Osteoblast (primary cell): ENCODE data around the gene NFKBIA. TPM values are rescaled to one million over a fixed set of nuclear protein-coding genes. Genes with fewer than 3 reads are reported as not detected.
A peak's percentile ranks its signal among the peaks of the same experiment; 100 is the strongest.

Experiments used
- DNase-seq: peaks from one replicate; pipeline ENCODE4 v3.0.0; 2011; ENCODE audit warnings: low spot score, mixed read lengths; ENCODE audit not compliant: insufficient read length; ENCODE audit errors: missing footprints
- H2AFZ ChIP-seq: 2 replicates; pipeline ENCODE4 v1.6.0; 2011; ENCODE audit warnings: mild to moderate bottlenecking, low read length
- H3K27ac ChIP-seq: 2 replicates; pipeline ENCODE4 v1.5.1; 2011; ENCODE audit warnings: mild to moderate bottlenecking, low read depth, low read length, moderate library complexity
- H3K27me3 ChIP-seq: 2 replicates; pipeline ENCODE4 v1.6.0; 2012; ENCODE audit warnings: mild to moderate bottlenecking, control low read depth, inconsistent platforms, low read length, moderate library complexity; ENCODE audit not compliant: insufficient read depth
- H3K36me3 ChIP-seq: 2 replicates; pipeline ENCODE4 v1.5.1; 2011; ENCODE audit warnings: mild to moderate bottlenecking, low read length, control low read depth, moderate library complexity; ENCODE audit not compliant: insufficient read depth
- H3K4me1 ChIP-seq: 2 replicates; pipeline ENCODE4 v1.5.1; 2011; ENCODE audit warnings: mild to moderate bottlenecking, low read length, control low read depth, moderate library complexity; ENCODE audit not compliant: insufficient read depth
- H3K4me2 ChIP-seq: 2 replicates; pipeline ENCODE4 v1.6.0; 2011; ENCODE audit warnings: mild to moderate bottlenecking, low read length; ENCODE audit not compliant: insufficient read depth
- H3K4me3 ChIP-seq: fragments of 200-600 bp; sonication (generic); 3 replicates; pipeline ENCODE4 v1.5.1; 2012; ENCODE audit warnings: mild to moderate bottlenecking, low read length, inconsistent platforms; ENCODE audit not compliant: insufficient read depth
- H3K79me2 ChIP-seq: 2 replicates; pipeline ENCODE4 v1.6.0; 2012; ENCODE audit warnings: mild to moderate bottlenecking, low read length, control low read depth, inconsistent platforms; ENCODE audit not compliant: insufficient read depth
- H3K9me3 ChIP-seq: 2 replicates; pipeline ENCODE4 v1.5.1; 2011; ENCODE audit warnings: low read depth, low read length, control low read depth
- H4K20me1 ChIP-seq: 2 replicates; pipeline ENCODE4 v1.6.0; 2012; ENCODE audit warnings: mild to moderate bottlenecking, low read length, control low read depth; ENCODE audit not compliant: insufficient read depth
- CTCF ChIP-seq: IDR thresholded peaks from 2 replicates; pipeline ENCODE4 v1.5.1; 2011; ENCODE audit warnings: mild to moderate bottlenecking, low read depth, low read length, moderate library complexity; ENCODE audit errors: extremely low read depth
- total RNA-seq: library from RNA; depleted of rRNA; stranded (reverse); fragments of >200 nt; gene quantifications from 2 replicates; pipeline ENCODE4 v1.2.3, GENCODE V29; 2012

The NFKBIA gene
- total RNA-seq, 1 donor, result 51.0 TPM

GRCh38 chr14:35408026-35408425 lies 3.5 kb upstream of the NFKBIA start:
- Histone ChIP-seq H3K36me3 (peaks cover 6% of the 10 kb centered on the region), H3K27me3 (no peaks in the 10 kb centered on the region), H2AFZ (no peak overlapping the region), H4K20me1 (peaks cover 7% of the 10 kb centered on the region), H3K4me2 (no peak overlapping the region), H3K27ac (no peak overlapping the region), H3K9me3 (no peaks in the 10 kb centered on the region), H3K79me2 (peaks cover 18% of the 10 kb centered on the region), H3K4me1 (peaks cover 17% of the 10 kb centered on the region), H3K4me3 (no peak overlapping the region)
- TF ChIP-seq CTCF, result no peak
- DNase-seq, result no peak

GRCh38 chr14:35407306-35407630 lies 2.7 kb upstream of the NFKBIA start:
- peaks cover 25% of the 10 kb centered on the region for H3K79me2 ChIP-seq
- no peak overlapping the region for H3K4me2 ChIP-seq
- DNase-seq, result no peak
- peaks cover 25% of the 10 kb centered on the region for H3K4me1 ChIP-seq
- H2AFZ ChIP-seq, result no peak overlapping the region
- no peaks in the 10 kb centered on the region for H3K27me3 ChIP-seq
- no peak for TF ChIP-seq CTCF
- H3K27ac ChIP-seq, result no peak overlapping the region
- no peaks in the 10 kb centered on the region for H3K9me3 ChIP-seq
- H3K4me3 ChIP-seq, result no peak overlapping the region
- peaks cover 15% of the 10 kb centered on the region for H4K20me1 ChIP-seq
- H3K36me3 ChIP-seq, result peaks cover 14% of the 10 kb centered on the region

DNA sequence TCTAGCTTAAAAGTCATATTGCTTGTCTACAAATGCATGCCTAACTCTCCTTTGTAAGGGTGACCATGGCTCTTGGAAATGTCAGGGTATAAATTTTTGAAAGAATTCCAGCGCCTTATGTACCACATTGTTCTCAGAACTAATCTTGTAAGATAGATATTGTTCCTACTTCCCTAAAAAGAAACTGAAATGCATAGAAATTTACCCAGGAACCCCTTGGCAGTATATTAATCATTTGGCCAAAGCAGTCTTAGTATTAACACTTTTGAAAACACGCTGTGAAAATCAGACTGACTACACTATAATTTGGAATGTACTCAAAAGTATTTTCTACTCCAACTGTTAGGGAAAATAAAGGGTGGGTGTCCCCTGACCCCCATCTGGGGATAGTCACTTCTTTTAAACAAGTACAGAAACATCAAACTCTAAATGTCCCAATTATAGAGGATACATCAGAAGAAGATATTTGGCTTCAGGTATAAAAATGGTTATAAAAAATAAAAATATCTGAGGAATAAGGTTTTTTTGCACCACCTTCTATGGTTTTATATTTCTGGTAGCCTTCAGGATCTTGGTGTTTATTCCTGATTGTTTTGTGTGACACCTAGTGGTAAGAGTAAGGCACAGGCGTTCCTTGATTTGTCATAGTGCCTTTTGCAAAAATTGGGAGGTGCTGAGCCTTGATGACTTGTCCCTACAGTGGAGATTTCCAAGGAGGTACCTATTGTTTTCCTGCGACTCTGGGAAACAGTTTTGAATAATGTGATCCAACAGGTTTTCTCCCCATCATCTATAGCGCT lies 2.2 kb upstream of the NFKBIA start:
- Histone ChIP-seq H3K4me3 (no peak overlapping the region), H4K20me1 (peaks cover 20% of the 10 kb centered on the region), H3K9me3 (no peaks in the 10 kb centered on the region), H3K79me2 (peaks cover 28% of the 10 kb centered on the region), H3K4me2 (no peak overlapping the region), H3K27ac (no peak overlapping the region), H2AFZ (no peak overlapping the region), H3K4me1 (peaks cover 30% of the 10 kb centered on the region), H3K27me3 (no peaks in the 10 kb centered on the region), H3K36me3 (peaks cover 19% of the 10 kb centered on the region)
- peak; percentile 87 for DNase-seq
- TF ChIP-seq CTCF, result peak; percentile 90

DNA sequence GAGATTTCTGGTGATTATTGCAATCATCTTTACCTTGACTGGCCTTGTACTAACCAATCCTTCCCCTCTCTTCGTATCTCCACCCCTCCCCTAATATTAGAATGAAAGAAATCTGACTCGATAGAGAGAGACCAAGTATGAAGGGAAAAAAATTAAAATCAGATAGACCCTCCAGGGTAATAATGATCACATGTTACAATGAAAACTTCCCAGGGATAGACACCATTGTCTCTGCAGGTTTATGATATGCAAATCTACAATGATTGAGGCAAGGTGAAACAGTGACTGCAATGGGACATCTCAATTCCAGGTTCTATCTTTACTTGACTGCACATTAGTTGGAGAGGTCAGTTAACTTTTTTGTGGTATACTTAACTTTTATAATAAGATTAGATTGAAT lies 1.5 kb upstream of the NFKBIA start:
- Histone ChIP-seq H3K79me2 (peaks cover 28% of the 10 kb centered on the region), H3K27ac (no peak overlapping the region), H4K20me1 (peaks cover 25% of the 10 kb centered on the region), H2AFZ (no peak overlapping the region), H3K4me2 (no peak overlapping the region), H3K36me3 (peaks cover 26% of the 10 kb centered on the region), H3K4me3 (no peak overlapping the region), H3K9me3 (no peaks in the 10 kb centered on the region), H3K27me3 (no peaks in the 10 kb centered on the region), H3K4me1 (peaks cover 36% of the 10 kb centered on the region)
- no peak for DNase-seq
- no peak for TF ChIP-seq CTCF
